CD4-positive, alpha-beta T cell treated with Interleukin-12 subunit alpha and Interleukin-12 subunit beta, for 1 hour (primary cell): Measurements from ENCODE around the gene PLA2G4A.
"Not testable (repeated sequence)": the region's sequence is repeated elsewhere in the genome, so short reads cannot be mapped to it uniquely, and the experiment has no call there.

ENCODE experiments used
- DNase-seq: peaks from one replicate; pipeline ENCODE4 v3.0.0-alpha.2; 2020

PLA2G4A gene

GRCh38 chr1:186878356-186878755 is 49.6 kb downstream of the PLA2G4A start:
- DNase-seq: no peak

DNA sequence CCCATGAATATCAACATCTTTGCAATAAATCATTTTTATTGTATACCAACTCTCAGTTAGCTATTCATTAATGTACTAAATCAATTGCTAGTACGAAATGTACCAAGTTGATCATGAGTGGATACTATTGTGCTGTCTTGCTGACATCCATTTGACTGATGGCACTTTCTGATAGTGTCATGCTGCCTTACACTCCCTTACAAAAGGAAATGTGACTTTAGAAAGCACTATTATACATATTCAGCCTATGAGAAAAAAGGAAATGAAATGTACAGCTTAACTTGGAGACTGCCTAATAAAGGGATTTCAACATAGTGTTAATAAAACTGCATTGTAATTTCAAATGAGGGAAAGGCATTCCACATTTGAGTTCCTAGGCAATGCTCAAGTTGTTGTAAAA is 52.2 kb downstream of the PLA2G4A start:
- no peak for DNase-seq

DNA sequence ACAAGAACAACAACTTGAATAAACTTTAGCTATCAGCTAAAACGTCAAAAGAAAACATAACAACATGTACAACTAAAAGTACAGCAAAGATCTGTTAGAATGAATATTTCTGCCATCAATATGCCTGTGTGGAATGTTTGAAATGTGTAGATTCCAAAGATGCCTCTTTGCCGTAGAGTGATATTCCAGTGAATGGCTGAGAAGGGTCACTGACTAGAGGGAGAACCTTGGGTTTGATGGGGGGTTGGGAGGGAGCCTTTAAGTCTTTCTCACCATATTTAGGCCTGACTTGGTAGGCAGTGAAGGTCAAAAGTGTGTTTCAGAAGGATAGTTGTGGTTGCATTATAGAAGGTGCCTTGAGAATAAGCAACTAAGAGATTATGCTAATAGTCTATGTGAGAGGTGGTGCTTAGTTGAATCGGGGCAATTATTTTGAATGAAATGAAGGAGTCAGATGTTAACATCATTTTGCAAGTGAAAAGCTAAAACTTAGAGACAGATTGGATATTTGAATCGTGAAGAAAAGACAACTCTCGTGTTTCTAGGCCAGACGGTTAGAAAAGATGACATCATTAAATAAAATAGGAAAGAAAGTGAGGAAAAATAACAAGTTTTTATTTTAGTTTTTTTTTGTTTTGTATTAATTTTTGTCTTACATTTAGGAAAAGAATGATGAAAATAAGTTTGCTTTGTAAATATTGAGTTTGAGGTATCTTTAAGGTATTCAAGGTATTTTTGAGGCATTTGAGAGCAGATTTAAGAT is 53.8 kb downstream of the PLA2G4A start:
- no peak for DNase-seq

DNA sequence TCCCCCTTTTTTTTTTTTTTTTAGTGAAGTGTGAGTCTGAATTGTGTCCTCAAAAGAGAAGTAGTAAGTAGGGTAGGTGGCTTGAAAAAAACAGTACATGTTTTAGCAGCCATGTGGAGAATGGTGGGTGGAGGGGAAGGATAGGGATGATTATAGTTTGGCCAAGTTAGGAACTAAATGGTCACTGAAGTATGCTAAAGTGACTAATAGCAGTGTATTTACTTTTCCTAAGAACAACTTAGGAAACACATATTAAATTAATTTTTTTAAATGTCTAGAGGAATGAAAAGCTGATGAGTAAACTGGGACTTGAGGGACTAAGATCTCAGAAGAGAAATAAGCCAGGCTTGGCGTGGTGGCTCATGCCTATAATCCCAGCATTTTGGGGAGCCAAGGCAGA is 55.5 kb downstream of the PLA2G4A start:
- DNase-seq: no peak

DNA sequence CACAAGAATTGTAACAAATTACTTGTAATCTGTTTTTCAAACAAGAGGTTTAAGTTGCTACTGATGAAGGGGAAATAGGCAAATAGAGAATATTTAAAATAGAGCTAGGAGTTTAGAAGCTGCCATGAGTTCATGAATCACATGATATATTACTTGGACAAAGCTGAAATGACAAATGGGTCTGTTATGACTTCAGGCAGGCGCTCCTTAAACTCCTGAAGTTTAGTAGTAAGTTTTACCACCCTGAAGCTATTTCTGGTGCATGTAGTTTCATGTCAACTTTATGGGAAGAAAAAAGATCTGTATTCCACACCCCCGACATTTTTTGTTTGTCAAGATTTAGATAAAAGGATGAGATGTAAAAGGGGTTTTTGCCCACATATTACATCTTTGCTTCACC is 58.5 kb downstream of the PLA2G4A start:
- no peak for DNase-seq

- DNase-seq: no peak
Observed at GRCh38 chr1:186888367-186888766, 59.6 kb downstream of the PLA2G4A start.

- no peak for DNase-seq
Observed at GRCh38 chr1:186892936-186893335, 64.2 kb downstream of the PLA2G4A start.

DNA sequence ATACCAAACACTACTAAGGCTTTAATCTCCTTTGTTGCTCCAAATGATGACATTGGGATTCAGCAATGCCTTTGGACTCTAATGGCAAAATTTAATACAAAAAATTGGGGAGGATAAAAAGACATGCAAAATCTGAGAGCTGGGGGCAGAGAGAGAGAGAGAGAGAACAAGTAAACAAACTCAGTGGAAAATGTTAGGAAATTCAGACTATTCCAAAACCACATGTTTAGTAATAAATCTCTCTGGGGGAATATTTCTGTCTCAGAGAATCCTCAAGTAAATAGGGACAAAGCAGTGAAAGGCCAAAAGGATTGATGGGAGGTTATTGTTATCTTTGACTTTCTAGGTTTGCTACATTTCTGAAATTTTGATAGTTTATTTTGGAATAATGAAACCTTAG is 65.7 kb downstream of the PLA2G4A start:
- DNase-seq: no peak

DNA sequence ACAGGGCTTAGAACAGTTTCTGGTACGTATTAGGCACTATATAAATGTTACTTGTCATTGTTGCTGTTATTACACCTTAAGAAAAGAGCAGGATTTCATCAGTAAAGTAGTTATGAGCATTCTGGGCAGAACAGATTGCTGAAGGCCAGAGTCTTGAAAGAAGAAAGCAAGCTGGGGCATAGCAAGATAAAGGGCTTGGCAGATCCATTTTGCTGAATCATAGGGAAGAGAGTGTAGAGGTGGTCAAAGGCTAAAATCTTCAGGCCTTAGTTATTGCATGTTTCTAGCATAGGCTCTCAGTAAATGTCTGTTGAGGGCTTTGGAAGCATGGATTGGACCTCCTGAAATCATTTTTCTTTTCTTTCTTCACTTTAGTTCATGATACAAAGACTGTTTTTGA is 67.5 kb downstream of the PLA2G4A start:
- no peak for DNase-seq

DNA sequence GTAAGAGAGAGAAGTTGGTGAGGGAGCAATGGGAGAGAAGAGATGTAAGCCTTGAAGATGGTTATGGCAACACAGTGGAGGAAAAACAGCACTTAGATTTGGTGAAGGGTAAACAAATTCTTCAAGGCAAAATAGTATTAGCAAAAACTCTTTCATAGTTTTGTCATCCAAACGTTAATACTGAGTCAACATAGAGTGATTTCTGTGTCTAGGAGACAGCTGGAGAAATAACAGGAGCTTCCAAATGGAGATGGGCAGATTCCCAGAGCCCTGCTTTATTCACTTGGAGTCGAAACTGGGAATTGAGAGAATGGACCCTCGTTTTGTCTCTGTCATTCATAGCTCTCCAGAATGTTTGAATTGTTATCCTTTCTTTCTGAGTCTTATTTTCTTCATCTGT is 68.3 kb downstream of the PLA2G4A start:
- no peak for DNase-seq

DNA sequence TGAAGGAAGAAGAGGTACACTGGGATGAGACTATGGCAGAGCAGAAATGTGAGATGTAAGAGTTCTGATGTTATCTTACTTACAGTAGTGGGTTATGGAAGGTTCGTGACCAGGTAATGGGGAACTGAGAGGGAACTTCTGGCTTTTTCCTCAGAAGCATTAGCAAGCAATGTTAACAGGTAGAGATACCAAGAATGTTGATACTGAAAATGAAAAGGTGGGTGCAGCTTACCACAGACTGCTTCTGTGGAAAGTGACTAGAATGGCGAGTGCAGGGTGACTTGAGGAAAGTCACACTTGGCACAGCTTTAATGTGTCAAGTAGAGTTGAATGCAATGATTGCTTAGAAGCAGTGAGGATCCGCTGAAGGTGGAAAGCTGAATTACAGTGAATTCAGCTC is 70.8 kb downstream of the PLA2G4A start:
- DNase-seq: no peak

- DNase-seq: no peak
Observed at GRCh38 chr1:186899977-186900376, 71.2 kb downstream of the PLA2G4A start.

DNA sequence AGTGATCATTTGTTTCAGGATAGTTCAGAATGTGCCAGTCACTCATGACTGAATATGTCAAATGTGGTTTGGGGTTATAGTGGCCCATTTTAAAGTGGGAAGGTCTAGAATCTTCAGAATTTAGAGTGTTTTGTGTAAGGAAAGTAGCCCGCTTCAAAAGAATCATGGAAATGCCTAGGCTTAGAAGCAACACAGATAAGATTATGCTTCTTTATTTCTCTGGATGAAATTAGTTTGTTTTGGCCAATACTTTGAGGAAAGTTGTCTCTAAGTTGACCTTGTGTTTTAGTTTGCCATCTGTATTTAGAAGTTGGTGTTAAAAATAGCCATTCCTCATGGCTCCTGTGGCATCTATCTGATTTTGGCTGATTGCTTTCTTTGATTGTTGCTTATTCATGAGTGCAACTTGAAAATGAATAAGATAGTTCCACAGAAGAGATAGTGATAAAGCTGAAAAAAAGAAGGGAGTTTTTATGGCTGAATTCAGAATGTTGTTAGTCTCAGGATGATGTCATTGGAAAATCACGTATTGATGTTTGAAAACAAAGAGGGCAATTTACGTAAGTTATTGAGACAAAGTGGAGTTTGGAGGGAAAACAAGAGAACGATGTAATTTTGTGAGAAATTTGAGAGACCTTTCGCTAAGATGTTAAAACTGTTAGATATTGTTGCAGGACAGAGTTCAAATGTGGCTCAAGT is 71.9 kb downstream of the PLA2G4A start:
- no peak for DNase-seq

GRCh38 chr1:186901631-186902030 is 72.9 kb downstream of the PLA2G4A start:
- no peak for DNase-seq

DNA sequence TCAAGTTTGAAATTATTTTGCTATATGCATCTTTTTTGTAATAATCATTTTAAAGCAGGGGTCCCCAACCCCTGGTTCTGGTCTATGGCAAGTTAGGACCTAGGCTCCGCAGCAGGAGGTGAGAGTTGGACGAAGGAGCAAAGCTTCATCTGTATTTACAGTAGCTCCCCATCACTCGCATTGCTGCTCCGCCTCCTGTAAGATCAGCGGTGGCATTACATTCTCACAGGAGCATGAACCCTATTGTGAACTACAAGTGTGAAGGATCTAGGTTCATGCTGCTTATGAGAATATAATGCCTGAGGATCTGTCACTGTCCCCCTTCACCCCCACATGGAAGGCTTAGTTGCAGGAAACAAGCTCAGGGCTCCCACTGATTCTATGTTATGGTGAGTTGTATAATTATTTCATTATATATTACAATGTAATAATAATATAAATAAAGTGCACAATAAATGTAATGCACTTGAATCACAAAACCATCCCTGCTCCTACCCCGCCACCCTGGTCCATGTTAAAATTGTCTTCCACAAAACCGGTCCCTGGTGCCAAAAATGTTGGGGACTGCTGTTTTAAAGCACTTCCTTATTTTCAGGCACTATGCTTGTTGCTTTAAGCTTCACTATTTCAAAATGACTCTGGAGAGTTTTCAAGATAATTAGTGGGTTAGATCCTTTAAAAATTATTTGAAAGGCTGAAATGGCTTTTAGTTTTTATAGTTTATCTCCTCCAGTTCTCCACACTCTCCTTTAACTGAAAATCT is 74.8 kb downstream of the PLA2G4A start:
- DNase-seq: no peak

GRCh38 chr1:186904361-186904760 is 75.6 kb downstream of the PLA2G4A start:
- DNase-seq: no peak

DNA sequence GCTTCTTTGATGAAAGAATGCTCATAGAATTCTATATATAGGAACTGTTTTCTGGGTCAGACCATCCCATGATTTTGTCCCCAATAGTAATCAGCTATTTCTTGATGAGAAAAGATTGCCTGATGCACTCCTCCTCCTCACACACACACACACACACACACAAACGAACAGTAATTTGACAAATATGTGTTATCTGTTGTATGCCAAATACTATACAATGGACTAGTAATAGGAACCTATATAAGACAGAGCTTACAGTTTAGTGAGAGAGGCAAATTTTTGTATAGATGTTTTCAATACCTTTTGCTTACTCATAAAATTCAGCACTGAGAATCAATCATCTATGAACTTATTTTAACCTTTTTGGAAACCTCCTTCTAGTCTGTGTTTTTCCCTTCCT is 76.8 kb downstream of the PLA2G4A start:
- no peak for DNase-seq

DNA sequence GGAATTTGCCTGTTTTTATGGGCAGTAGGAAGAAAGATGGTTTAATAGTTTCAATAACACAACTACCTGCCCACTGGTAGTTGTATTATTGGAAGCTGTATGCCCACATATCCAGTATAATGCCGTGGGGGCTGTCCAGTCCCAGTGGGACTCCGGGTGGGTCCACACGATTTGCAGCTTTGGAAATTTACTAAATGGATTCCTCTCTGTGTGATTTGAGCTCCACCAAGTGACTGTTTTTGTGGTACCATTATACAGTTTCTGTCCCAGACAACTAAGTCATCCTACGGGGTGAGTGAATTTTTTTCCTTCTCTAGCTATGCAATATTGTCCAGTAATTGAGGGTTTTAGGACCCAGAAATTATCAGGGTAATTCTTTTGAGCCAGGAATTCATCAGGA is 86.8 kb downstream of the PLA2G4A start:
- DNase-seq: no peak

DNA sequence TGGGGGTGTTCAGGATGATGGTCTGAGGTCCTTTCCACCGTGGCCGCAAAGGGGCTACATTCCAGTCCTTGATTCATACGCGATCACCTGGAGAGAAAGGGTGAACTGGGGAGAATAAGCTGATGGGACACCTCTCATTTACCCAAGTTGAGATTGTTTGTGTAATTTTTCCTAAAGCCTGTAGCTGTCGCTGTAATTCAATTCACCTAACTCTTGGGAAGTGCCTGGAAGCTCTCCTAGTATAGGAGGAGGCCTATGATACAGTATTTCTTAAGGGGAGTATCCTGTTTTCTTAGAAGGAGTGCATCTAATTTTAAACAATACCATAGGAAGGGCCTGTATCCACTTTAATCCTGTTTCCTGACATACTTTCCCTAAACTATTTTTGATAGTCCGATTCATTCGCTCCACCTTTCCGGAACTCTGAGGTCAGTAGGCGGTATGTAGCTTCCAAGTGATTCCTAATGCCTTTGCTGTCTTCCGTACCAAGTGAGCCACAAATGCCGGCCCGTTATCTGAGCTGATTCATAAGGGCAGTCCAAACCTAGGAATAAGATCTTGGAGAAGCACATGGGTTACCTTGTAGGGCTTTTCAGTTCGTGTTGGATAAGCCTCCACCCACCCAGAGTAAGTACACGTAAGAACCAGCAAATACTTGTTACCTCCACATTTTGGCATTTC is 88.5 kb downstream of the PLA2G4A start:
- DNase-seq: not testable (repeated sequence)

GRCh38 chr1:186921386-186921785 is 92.6 kb downstream of the PLA2G4A start:
- not testable (repeated sequence) for DNase-seq

GRCh38 chr1:186922814-186923213 is 94.1 kb downstream of the PLA2G4A start:
- DNase-seq: not testable (repeated sequence)

GRCh38 chr1:186923486-186923885 is 94.7 kb downstream of the PLA2G4A start:
- no peak for DNase-seq
